Stimulated activated CD8-positive, alpha-beta memory T cell treated with anti-CD3 and anti-CD28 coated beads, Interleukin-12 subunit alpha, Interleukin-12 subunit beta, amount 100 ng/mL, for 24 hours (primary cell): Measurements from ENCODE around the gene BTF3.
"Not testable (repeated sequence)": the region's sequence is repeated elsewhere in the genome, so short reads cannot be mapped to it uniquely, and the experiment has no call there.

Source experiments
- DNase-seq: peaks from one replicate; pipeline ENCODE4 v3.0.0-alpha.2; 2020; ENCODE audit errors: extremely low read depth

Gene BTF3

GRCh38 chr5:73486119-73486899 is 11.9 kb upstream of the BTF3 start:
- DNase-seq: no peak

- not testable (repeated sequence) for DNase-seq
These were observed 11.0 kb upstream of the BTF3 start for GRCh38 chr5:73487257-73487656.

- no peak for DNase-seq
These were observed 10.4 kb upstream of the BTF3 start for GRCh38 chr5:73487815-73488214.

- DNase-seq: no peak
These were observed 9.4 kb upstream of the BTF3 start for GRCh38 chr5:73488806-73489205.

GRCh38 chr5:73490088-73490487 is 8.2 kb upstream of the BTF3 start:
- no peak for DNase-seq

GRCh38 chr5:73491155-73491554 is 7.1 kb upstream of the BTF3 start:
- DNase-seq: no peak

GRCh38 chr5:73493421-73493820 is 4.8 kb upstream of the BTF3 start:
- DNase-seq: no peak

GRCh38 chr5:73494721-73495120 is 3.5 kb upstream of the BTF3 start:
- DNase-seq: no peak

GRCh38 chr5:73495772-73496335 is 2.4 kb upstream of the BTF3 start:
- no peak for DNase-seq

- no peak for DNase-seq
These were observed 1.2 kb upstream of the BTF3 start for GRCh38 chr5:73496984-73497457.

GRCh38 chr5:73497497-73498056 is 665 bp upstream of the BTF3 start:
- DNase-seq: no peak

- no peak for DNase-seq
These were observed 945 bp downstream of the BTF3 start for GRCh38 chr5:73499187-73499586.

GRCh38 chr5:73499756-73500155 is 1.5 kb downstream of the BTF3 start:
- no peak for DNase-seq

- no peak for DNase-seq
These were observed 3.2 kb downstream of the BTF3 start for GRCh38 chr5:73501406-73501805.

- DNase-seq: no peak
These were observed 8.3 kb downstream of the BTF3 start for GRCh38 chr5:73506459-73506955.

GRCh38 chr5:73507062-73507461 is 8.8 kb downstream of the BTF3 start:
- DNase-seq: no peak

- not testable (repeated sequence) for DNase-seq
These were observed 10.3 kb downstream of the BTF3 start for GRCh38 chr5:73508521-73508920.

- no peak for DNase-seq
These were observed 15.8 kb downstream of the BTF3 start for GRCh38 chr5:73513996-73514395.

- DNase-seq: no peak
These were observed 16.2 kb downstream of the BTF3 start for GRCh38 chr5:73514418-73514817.

GRCh38 chr5:73515232-73515631 is 17.0 kb downstream of the BTF3 start:
- DNase-seq: no peak

- no peak for DNase-seq
These were observed 21.5 kb downstream of the BTF3 start for GRCh38 chr5:73519531-73520283.

- no peak for DNase-seq
These were observed 24.7 kb downstream of the BTF3 start for GRCh38 chr5:73522989-73523388.
